Activated CD4-positive, CD25-positive, alpha-beta regulatory T cell (primary cell): Measurements from ENCODE around the gene SOCS4.
"Not testable (repeated sequence)": the region's sequence is repeated elsewhere in the genome, so short reads cannot be mapped to it uniquely, and the experiment has no call there.

Experiments
- DNase-seq, 4 experiments: peaks; one replicate each; lab custom pipeline; 2025; lab: John Stamatoyannopoulos, UW

Gene SOCS4

GRCh38 chr14:55051423-55052268, 24.6 kb downstream of the SOCS4 start, which contains the start of gene MAPK1IP1L:
MAPK1IP1L (plus strand) TSS chr14:55051647; CDS start chr14:55061684, 10,037 bp downstream.
- DNase-seq: peak; percentile 81 to 89 (median 86)

- no peak for DNase-seq
Measured at GRCh38 chr14:55052269-55052930, 25.4 kb downstream of the SOCS4 start.

DNA sequence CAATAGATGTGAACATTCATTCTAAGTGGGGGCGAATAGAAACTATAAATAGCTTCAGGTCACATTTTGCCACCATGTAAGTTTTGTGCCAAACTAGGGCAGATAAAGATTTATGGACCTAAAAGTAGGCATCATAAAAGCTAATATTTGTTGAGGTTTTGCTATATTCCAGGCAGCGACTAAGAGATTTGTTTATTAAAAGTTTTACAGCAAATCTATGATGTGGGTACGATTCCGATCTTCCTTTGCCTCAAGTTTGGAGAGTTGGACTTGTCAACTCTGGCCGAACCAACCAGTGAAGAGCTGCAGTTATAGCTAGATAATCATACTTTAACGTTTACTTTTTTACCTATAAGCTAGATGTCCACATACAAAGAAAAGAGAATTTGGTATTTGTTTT, 26.0 kb downstream of the SOCS4 start:
- no peak for DNase-seq

- DNase-seq: no peak
Measured at GRCh38 chr14:55053500-55053899, 26.5 kb downstream of the SOCS4 start.

DNA sequence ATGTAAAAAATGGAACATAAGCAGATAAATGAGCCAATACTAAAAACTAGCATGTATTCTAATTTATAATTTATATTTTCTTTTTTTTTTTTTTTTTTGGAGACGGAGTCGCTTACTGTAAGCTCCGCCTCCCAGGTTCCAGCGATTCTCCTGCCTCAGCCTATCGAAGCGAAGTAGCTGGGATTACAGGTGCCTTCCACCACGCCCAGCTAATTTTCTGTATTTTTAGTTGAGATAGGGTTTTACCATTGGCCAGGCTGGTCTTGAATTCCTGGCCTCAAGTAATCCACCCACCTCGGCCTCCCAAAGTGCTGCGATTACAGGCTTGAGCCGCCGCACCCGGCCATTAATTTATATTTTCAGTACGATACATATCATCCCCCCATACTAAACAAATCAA, 27.1 kb downstream of the SOCS4 start:
- DNase-seq: no peak

- DNase-seq: no peak
Measured at GRCh38 chr14:55057919-55058318, 30.9 kb downstream of the SOCS4 start.

DNA sequence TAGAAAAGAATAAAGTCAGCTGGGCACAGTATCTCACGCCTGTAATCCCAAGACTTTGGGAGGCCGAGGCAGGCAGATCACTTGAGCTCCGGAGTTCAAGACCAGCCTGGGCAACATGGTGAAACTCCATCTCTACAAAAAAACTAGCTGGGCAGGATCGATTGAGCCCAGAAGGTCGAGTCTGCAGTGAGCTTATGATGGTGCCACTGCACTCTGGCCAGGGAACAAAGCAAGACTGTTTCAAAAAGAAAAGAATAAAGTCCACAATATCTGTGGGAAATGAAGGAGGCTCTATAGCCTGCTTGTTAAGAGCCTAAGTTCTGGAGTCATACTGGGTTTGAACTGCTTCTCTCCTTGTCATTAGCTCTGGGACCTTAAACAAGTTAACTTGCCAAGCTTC, 32.3 kb downstream of the SOCS4 start:
- no peak for DNase-seq

- DNase-seq: no peak
Measured at GRCh38 chr14:55062517-55063351, 35.7 kb downstream of the SOCS4 start.

- DNase-seq: not testable (repeated sequence)
Measured at GRCh38 chr14:55064896-55065295, 37.9 kb downstream of the SOCS4 start.

- DNase-seq: no peak
Measured at GRCh38 chr14:55065411-55065810, 38.4 kb downstream of the SOCS4 start.

GRCh38 chr14:55066223-55066622, 39.2 kb downstream of the SOCS4 start:
- no peak for DNase-seq

GRCh38 chr14:55070981-55071411, 44.0 kb downstream of the SOCS4 start:
- no peak for DNase-seq

DNA sequence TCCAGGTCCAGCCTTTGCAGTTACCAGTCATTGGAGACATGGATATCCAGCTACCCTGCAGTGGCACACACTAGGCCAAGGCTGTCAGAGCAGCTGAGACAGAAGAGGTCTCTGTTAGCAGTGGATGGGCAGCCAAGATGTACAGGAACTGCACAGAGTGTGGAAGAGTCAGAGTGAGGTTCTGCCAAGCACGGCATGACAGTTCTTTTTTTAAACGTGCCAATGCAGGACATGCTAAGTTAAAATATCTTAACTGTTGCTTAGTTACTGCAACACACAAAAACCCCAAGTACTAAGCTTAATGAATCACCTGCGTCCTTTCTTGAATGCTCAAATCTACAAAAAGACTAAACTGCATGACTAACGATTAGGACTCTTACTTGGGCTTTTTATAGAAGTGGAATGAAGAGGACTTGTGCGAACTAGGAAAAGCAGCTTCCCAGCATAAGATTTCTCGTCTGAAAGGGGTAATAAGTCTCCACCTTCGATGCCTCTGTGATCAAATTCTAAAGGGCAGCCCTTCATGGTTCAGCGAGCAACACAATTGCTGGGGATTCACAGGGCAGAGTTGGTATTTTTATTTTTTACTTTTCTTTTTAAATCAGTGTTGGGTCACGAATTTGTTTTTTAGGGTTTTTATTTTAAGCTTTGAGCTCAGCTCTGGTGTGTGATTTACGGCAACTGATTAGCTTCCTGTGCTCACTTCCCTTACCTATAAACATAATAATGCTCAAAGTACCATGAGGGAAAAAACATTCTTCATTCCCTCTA, 45.0 kb downstream of the SOCS4 start:
- peak in 1 of 4 experiments; percentile 11 for DNase-seq

DNA sequence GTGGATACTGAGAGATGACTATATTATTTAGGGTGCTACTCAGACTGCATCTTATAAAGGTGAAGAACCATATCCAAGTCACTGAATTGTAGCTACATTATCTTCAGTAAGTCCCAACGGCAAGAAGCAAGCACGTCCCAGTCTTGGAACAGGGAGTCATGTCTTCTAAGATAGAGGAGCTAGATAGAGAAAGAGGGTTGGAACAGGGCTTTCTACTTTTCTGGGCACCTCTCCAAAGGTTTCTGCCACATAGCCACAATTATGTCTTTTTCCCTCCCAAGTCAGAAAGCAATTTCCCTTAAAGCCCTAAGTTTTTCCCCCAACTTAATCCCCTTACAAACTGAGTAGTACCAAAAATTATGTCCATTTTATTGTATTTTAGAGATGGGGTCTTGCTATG, 46.8 kb downstream of the SOCS4 start:
- no peak for DNase-seq

DNA sequence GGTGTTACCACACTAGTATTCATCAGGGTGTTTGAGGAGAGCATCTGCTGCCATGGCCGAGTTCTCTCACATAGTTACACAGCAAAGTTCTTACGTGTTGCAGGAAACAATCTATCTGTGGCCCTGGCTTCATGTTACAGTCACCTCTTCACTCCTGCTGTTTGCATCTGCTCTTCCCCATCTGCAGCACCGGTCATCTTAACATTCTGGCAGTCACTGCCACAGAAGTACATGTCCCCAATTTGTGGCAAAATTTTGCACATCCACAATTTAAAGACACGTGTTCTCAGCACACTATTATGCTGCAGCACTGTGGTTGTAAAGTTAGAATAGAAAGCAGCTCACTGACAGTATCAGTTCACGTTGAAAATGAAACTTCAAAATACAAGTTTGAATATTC, 47.6 kb downstream of the SOCS4 start:
- DNase-seq: no peak

DNA sequence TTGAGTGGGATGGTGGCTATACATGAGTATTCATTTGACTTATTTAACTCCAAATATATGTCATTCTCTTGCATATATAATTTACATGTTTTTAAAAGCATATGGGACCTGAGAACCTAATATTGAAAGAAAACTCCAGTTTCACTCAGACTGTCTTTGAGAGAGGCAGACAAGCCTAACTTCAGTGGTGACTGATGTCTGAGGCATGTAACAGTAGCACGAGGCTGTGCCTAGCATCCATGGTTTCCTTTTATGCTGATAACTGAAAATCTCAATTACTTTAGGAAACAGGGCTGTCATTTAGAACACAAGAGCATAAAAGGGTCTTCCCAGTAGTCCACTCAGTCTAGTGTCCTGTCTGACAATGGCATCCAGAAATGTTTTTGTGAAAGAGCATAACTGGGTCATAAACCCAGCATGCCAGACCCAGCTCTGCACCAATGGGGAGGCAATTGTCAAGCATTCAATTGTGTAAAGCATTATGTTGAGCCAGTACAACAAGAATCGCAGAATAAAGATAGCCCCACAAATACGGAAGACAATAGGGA, 48.7 kb downstream of the SOCS4 start:
- no peak for DNase-seq

GRCh38 chr14:55077170-55078151, 50.4 kb downstream of the SOCS4 start:
- peak in 1 of 4 experiments; percentile 7 for DNase-seq

- not testable (repeated sequence) for DNase-seq
Measured at GRCh38 chr14:55079961-55080360, 52.9 kb downstream of the SOCS4 start.

DNA sequence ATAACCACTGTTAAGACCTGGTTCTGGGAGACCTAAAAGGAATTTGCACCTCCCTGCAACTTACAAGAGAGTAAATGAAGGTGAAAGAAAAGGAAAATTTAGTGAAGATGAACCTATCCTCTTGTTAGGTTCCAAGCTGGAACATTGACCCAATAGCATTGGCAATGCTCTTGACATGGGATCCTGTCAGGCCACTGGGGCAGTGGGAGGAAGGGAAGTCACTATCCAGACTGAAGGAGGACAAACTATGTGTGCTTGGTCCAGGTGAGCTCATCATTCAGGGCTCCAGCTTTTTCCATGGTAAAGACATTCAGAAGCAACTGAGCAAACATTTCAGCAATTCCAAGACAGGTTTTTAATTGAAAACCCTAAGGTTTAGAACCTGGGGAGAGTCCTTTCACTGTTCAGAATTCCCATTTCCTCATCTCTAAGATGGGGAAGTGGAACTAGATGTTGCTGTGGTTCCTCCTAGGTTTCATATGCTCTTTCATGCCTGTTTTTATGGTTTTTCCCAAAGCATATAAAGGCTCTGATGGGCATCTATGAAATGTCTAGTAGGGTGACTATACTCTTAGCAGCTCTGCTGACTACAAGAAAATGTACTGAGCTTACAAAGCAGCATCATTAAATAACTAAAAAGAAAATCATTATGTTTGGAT, 57.5 kb downstream of the SOCS4 start:
- no peak for DNase-seq
